GM12872 (cell line): Measurements from ENCODE around the gene TLR2.

Source experiments
- CTCF ChIP-seq: IDR thresholded peaks from 3 replicates; pipeline ENCODE4 v1.5.1; 2011; ENCODE audit warnings: low read depth, mild to moderate bottlenecking, low read length, moderate library complexity; ENCODE audit not compliant: insufficient read depth

The TLR2 gene

GRCh38 chr4:153725136-153725830 lies 41.2 kb downstream of the TLR2 start:
- no peak for TF ChIP-seq CTCF

DNA sequence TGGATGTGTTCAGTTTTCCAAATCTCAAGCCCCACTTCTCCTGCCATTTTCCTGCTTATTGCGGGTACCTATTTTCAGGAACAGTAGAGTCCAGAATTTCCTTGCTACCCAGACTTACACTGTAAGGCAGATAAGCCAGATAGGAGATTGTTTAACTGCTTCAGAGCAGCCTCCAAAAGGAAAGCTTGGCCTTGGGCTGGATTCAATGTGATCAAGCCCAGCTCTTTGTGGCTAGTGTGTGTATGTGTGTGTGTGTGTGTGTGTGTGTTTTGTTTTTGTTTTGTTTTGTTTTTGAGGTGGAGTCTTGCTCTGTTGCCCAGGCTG lies 41.7 kb downstream of the TLR2 start:
- no peak for TF ChIP-seq CTCF

DNA sequence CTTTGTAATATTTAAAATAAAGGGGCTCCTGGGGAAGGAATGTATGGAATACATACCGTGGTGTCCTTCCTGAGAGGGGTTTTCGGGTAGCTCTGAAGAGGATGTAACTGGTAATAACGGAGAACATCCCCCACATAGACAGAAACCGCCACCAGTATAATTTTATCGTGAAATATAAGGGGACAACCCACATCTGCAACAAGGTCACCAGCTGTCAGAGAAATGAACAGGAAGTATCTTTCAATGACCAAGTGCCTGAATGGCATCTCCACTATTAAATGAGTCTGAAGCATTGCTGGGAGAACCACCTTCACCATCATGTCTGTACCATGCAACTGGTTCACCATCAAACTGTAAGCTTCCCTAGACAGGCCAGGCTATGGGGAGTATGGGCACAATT lies 44.1 kb downstream of the TLR2 start:
- no peak for TF ChIP-seq CTCF

DNA sequence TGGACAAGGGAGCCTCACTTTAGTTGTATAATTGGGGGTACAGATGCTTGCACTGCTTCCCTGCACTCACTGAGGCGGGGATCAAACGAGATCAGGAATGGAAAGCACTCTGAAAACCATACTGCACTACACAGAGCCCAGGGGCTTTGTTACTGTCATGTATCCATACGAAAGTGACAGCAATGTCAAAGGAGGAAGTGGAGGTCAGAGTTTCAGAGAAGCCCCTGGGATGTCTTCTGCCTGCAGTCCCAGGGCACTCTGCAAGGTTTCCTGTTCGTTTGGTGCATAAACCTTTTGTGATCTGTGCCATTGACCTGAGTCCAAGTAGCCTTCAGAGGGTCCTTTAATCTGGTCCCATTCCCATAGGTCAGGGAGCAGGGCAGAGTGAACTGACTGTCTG lies 44.6 kb downstream of the TLR2 start:
- TF ChIP-seq CTCF = no peak

DNA sequence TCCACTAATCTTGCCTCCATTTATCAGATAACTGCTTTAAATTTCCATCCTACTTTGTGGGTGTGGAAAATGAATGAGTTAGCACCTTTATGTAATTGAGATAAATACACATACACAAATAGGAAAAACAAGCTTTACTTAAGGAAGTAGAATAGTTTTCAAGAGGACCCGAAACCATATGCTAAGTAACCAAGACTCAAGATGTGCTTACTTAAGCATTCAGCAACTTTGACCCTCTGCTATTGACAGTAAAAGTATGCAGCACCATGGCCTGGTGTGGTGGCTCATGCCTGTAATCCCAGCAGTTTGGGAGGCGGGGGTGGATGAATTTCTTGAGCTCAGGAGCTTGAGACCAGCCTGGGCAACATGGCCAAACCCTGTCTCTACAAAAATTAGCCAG lies 45.8 kb downstream of the TLR2 start:
- no peak for TF ChIP-seq CTCF

- no peak for TF ChIP-seq CTCF
Observed at GRCh38 chr4:153731239-153731638, 47.2 kb downstream of the TLR2 start.

DNA sequence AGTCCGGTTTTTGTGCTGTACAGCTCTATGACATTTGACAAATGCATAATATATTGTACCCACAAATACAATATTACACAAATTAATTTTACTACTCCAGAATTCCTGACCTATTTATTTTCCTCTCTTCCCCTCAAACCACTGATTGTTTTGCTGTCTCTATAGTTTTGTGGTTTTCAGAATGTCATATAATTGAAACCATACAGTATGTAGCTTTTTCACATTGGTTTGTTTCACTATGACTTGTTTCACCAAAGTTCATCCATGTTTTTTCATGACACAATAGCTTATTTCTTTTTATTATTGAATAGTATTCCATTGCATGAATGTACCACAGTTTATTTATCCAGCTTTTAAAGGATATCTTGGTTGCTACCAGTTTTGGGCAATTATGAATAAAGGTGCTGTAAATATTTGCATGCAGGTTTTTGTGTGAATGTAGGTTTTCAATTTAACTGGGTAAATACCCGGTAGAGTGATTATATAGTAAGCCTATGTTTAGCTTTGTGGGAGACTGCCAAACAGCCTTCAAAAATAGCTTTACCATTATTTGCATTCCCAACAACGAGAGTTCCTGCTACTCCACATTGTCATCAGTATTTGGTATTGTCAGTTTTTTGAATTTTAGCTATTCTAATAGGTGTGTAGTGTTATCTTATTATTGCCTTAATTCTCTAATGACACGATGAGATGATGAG lies 49.8 kb downstream of the TLR2 start:
- no peak for TF ChIP-seq CTCF
